VCaP (cell line): ENCODE measurements around the gene PSMD5.
A peak's percentile ranks its signal among the peaks of the same experiment; 100 is the strongest.

Source experiments
- H3K27ac ChIP-seq: fragments of 450-650 bp; 2 replicates; pipeline ENCODE4 v1.5.1; 2017
- TF ChIP-seq, protein P1 (sequence below): fragments of 450-650 bp; conservative IDR thresholded peaks from 2 replicates; pipeline ENCODE4 v1.5.1; 2017; ENCODE audit warnings: mild to moderate bottlenecking, moderate library complexity

Gene PSMD5

DNA sequence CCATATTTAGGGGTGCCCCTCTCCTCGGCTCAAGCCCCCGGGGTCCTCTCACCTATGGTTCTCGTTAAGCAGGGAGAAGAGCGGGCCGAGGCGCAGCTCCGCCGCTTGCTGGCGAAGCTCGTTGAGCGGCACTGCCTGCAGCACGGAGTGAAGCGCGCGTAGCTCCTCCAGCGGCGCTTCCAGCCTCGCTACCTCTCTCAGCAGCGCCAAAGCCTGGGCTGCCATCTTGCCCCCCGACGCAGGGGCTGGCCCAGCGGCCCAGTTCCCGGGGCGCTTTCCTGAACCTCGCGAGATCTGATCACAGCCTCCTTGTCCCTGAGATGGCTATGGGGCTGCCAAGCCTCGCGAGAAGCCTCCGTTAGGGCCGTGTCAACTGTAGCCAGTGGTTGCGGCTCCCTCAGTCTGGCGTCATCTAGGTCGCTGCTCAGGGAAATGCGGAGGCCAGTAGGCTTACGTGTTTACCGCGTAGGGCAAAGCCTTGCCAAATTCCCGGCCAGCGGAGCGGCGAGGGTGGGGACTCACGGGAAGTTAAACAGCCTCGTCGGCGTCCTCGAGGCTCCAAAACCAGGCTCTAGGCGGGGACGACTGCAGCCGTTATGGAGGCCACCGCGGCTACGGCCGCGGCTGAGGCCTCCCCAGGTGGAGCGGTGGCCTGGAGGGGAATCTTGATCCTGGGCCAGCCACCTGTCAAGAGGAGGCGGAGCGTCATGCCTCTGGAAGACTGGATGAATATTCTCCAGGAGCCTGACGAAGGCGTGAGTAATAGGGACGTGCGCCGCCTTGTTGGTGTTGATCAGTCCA lies at the start of gene PSMD5:
Gene PSMD5 (minus strand): TSS at position 238 of the 801 bp plus-strand sequence. CDS start 13 bp downstream, at position 225.
- peak within 1 kb of the TSS; percentile 83 for H3K27ac ChIP-seq
- TF ChIP-seq, protein P1, sequence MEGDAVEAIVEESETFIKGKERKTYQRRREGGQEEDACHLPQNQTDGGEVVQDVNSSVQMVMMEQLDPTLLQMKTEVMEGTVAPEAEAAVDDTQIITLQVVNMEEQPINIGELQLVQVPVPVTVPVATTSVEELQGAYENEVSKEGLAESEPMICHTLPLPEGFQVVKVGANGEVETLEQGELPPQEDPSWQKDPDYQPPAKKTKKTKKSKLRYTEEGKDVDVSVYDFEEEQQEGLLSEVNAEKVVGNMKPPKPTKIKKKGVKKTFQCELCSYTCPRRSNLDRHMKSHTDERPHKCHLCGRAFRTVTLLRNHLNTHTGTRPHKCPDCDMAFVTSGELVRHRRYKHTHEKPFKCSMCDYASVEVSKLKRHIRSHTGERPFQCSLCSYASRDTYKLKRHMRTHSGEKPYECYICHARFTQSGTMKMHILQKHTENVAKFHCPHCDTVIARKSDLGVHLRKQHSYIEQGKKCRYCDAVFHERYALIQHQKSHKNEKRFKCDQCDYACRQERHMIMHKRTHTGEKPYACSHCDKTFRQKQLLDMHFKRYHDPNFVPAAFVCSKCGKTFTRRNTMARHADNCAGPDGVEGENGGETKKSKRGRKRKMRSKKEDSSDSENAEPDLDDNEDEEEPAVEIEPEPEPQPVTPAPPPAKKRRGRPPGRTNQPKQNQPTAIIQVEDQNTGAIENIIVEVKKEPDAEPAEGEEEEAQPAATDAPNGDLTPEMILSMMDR: no peak

DNA sequence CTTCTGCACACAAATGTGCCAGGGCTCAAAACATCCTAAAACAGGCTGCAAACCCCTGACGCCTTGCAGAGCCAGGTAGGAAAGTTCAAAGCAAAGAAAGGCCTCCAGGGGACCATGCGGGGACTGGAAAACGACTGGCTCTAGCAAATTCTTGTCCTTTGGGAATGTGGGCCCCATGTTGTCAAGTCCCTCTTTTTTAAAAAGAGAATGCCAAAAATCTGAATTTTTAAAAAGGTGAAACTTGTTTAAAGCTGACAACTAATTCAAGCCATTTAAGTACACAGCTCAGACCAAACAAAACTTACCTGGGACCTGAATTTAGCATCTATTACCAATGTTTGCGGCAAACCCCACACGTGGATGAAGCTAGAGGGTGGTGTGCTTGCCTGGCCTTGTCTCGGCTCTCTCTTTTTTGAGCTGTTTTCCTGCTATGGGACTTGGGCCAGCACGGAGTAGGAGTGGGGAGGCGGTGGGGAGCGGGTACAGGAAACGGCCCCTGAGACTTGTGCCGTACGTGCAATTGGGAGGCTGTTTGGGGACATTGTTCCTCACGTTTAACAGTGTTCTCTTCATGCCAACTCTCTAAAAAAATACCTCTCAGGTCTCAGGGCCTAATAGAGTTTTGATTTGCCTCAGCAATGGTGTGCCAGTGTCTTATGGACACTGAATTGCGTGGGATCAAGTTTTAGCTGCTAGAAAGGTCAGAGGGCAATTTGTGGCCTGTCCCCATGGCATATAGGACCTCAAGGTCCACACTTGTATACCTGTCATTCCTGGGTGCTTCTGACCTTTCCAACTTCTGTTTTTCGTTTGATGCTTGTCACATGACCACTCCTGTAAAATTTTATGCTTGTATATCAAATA lies 49.4 kb upstream of the PSMD5 start:
- H3K27ac ChIP-seq: peak overlapping the region; percentile 33
- TF ChIP-seq, protein P1: no peak

DNA sequence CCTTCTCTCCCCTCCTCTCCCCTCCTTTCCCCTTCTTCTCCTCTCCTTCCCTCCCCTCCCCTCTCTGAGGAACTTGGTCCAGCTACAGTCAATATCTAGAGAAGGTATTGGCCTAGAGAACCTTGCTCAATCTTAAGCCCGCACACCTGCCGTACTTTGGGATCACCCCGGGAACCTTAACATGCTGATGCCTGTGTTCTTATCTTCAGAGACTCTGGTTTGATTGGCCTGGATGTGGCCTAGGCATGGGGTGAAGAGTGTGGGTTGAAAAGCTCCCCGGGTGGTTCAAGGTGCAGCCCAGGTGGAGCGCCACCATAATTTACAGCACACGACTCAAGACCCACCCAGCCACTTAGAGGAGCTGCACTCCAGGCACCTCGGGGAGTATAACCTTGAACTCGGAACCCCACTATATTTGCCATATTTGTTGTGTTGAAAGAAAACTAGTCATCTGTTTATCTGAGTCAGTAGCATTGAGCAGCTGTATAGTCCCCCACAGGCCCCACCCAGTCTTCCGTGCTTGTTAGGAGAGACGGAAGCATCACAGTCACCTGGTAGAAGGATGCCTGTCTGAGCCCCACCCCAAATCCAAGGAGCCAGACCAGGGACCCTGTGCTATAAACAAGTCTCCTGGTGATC lies 48.6 kb upstream of the PSMD5 start:
- TF ChIP-seq, protein P1: no peak
- H3K27ac ChIP-seq: peak overlapping the region; percentile 52

DNA sequence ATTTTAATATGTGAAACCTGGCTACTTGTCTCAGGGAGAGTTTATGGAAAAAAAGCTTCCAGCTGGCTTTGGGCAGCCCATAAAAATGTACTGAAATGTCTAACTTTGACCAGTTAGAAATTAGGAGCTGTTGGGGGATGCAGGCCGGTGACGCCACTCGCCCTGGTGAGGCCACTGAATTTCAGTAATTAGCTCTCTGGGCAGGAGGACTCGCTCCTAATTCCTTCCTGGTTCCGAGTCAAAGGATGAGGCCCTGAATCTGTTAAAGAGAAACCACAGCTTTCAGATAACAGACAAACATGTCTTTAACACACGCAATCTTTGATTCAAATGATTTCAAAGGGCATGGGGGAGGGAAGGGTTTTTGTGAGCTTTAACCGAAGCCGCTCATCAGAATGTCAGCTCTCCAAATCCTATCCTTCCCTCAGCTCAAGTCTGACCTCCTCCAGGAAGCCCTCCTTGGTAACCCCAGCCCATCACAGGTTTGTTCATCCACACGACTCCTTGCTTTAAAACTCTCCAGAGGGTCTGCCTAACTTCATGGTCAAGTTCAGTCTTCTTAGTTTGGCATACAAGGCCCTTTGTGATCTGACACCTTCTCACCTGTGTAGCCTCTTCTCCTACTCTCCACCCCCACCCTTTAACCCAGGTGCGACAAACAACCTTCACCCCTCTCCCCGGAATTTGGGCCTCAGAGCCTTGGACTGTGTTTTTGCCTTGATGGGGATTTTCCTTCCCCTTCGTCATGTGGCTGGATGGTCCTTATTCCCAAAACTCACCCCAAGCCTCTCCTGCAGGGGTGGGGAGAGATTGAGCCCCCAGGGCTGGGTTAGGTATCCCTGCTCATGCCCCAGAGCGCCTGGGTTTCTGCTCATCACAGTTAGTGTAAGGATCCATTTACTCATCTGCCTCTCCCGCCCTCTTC lies 47.9 kb upstream of the PSMD5 start:
- peak overlapping the region; percentile 52 for H3K27ac ChIP-seq
- TF ChIP-seq, protein P1: no peak

DNA sequence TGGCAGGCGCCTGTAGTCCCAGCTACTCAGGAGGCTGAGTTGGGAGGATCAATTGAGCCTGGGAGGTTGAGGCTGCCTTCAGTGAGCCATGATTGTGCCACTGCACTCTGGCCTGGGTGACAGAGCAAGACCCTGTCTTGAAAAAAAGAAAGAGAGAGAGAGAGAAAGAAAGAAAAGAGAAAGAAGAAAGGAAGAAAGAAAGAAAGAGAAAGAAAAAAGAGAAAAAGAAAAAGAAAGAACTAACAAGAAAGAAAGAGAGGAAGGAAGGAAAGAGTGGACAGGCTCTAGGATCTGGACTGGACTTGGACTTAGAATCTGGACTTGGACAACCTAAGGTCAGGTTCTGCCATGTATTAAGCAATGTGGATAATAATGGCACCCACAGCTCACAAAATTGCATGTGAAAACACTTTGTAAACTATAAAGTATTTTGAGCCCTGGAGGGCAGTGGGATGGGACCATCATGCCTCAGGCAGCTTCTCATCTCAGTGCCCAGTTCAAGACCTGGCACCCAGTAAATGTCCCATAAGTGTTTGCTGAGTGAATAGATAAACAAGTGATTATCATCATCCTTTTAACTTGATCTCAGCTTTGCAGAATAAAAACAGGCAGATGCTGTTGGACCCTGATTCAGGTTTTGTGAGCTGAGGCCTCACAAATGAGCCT lies 47.0 kb upstream of the PSMD5 start:
- H3K27ac ChIP-seq: peak overlapping the region; percentile 52
- TF ChIP-seq, protein P1: no peak

DNA sequence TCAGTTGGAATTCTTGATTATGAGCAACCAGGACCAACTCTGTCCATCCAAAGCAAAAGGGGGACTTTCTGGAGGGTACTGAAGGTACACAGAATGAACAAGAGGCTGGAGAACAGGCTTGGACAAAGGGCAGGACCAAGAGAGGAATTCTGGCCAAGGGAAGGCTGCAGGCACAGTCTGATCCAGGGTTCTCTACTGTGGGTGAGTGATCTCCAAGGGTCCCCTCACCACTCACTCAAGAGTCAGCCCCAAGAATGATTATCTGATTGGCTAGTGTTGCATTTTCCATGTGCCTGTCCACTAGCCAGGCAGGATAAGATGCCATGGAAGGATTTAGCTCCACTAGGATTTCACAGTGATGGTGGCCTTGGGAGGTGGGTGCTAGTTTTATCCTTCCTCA lies 45.9 kb upstream of the PSMD5 start:
- TF ChIP-seq, protein P1: no peak
- H3K27ac ChIP-seq: no peak overlapping the region
